ENCODE data around the gene METTL15.

GRCh38 chr11:28100665-28101064 lies 7.5 kb upstream of the METTL15 start:
- TF ChIP-seq CTCF (IDR thresholded peaks at IDR 0.05) (no peak), POLR2A (IDR thresholded peaks at IDR 0.05) (no peak)

Measured in heart left ventricle (tissue), 13 donors.